ENCODE data around the gene NACAD. TPM values are rescaled to one million over a fixed set of nuclear protein-coding genes. Genes with fewer than 3 reads are reported as not detected.

The NACAD gene
- total and polyA plus RNA-seq, 3 donors from 2014 or later = 6.9 to 12.0 (median 8.7) TPM

DNA sequence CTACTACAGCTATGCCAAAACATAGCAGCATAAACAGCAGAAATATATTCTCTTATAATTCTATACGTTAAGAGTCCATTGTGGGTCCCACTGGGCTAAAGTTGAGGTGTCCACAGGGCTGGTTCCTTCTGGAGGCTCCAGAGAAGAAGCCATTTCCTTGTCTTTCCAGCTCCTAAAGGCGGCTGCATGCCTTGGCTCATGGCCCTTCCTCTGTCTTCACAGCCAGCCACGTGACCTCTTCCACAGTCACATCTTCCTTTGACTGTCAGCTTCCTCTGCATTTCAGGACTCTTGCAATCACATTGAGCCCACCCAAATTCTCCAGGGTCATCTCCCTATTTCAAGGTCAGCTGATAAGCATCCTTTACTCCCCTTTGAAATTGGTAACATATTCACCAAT, 17.2 kb downstream of the NACAD start:
- Histone ChIP-seq H3K9me3 (no peaks in the 10 kb centered on the region), H3K27ac (no peak overlapping the region), H3K4me3 (no peak overlapping the region), H3K4me1 (peaks cover 4% of the 10 kb centered on the region), H3K27me3 (no peaks in the 10 kb centered on the region), H3K36me3 (ENCODE audit: low read depth, missing control alignments) (no peaks in the 10 kb centered on the region)
- TF ChIP-seq POLR2A (IDR thresholded peaks at IDR 0.05) (no peak), CTCF (IDR thresholded peaks at IDR 0.05) (no peak)
- DNase-seq = no peak
- intact Hi-C loops (cut with DNase I; ENCODE audit: low total_unique reads) = no loop called here
- WGBS, 2 donors = 62 to 79% methylated on average over 3 of the region's 3 CpGs

- H3K4me1 ChIP-seq = peaks cover 4% of the 10 kb centered on the region
- no peak overlapping the region for H3K27ac ChIP-seq
- intact Hi-C loops (cut with DNase I; ENCODE audit: low total_unique reads) = no loop called here
- no peak for DNase-seq
- no peaks in the 10 kb centered on the region for H3K27me3 ChIP-seq
- no peaks in the 10 kb centered on the region for H3K36me3 ChIP-seq (ENCODE audit: low read depth, missing control alignments)
- no peaks in the 10 kb centered on the region for H3K9me3 ChIP-seq
- 94 to 100% methylated on average over 1 of the region's 1 CpG for WGBS, 2 donors
- TF ChIP-seq POLR2A (IDR thresholded peaks at IDR 0.05) (no peak), CTCF (IDR thresholded peaks at IDR 0.05) (no peak)
- no peak overlapping the region for H3K4me3 ChIP-seq
Observed at GRCh38 chr7:45070254-45070642, 18.5 kb downstream of the NACAD start.

DNA sequence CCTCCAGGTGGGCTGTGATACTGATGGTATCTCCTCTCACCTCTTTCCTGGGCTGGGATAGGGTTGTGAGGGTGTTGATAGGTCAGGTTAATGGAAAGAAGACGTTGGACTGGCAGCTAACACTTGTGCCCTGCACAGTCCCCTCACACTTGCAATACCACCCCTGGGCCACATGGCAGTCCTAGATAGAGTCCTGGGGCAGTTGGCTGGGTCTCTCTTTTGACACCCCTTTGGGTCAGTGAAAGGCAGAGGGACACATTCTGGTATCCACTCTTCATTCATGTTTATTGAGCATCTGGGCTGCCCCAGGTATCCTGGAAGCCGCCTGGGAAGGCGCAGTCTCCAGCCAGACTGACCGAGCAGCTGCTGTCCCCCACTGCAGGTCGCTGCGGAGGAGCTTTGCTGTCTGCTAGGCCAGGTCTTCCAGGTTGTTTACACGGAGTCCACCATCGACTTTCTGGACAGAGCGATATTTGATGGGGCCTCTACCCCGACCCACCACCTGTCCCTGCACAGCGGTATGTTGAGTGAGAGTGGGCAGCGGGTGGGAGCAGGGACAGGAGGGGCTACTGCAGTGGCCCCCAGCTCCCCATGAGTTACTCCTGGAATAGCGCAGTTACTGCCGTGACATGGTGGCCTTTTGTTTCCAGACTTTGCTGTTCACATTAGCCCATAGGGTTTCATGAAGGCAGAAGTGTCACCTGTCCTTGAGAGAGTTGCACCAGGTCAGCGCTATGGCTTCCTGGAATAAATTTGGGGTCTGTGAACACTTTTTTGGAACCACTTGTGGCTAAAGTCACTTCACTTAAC, 19.1 kb downstream of the NACAD start:
- Histone ChIP-seq H3K4me3 (no peak overlapping the region), H3K4me1 (peaks cover 4% of the 10 kb centered on the region), H3K36me3 (ENCODE audit: low read depth, missing control alignments) (no peaks in the 10 kb centered on the region), H3K27me3 (no peaks in the 10 kb centered on the region), H3K9me3 (no peaks in the 10 kb centered on the region), H3K27ac (no peak overlapping the region)
- no peak for TF ChIP-seq CTCF (IDR thresholded peaks at IDR 0.05)
- TF ChIP-seq POLR2A (IDR thresholded peaks at IDR 0.05) = no peak
- 93 to 94% methylated on average over 13 to 15 of the region's 15 CpGs for WGBS, 2 donors
- intact Hi-C loops (cut with DNase I; ENCODE audit: low total_unique reads) = no loop called here
- DNase-seq = no peak

DNA sequence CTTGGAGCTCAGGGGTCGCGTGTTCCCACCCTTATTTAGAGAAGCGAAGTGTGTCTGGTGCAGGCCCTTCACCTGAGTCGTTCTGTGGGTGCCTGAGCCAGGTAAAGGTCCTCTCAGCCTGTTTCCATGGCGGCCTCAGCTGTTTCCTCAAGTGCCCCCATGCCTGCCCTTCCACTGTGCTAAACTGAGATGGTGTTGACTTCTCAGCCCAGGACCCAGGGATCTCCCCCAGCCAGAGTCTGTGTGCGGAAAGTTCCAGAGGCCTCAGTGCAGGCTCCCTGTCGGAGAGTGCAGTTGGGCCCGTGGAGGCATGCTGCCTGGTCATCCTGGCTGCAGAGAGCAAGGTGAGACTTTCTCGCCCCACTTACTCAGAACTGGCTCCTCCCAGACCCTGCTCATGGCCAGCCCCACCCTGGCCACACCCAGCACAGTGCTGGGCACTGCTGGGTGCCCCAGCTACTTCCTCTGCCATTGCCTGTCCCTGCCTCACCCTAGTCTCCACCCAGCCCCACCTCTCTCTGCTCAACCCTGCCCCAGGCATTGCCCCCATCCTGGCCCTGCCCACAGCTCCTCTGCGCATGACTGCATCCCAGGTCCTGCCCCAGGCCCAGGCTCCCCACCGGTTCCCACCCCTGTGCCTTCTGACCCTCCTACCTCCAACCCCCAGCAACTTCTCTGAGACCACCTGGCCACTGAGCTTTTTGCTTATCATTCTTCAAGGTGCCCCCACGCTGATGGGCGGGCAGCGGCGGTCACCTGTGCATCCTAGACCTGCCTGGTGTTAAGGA, 20.3 kb downstream of the NACAD start:
- no peak for DNase-seq
- H3K9me3 ChIP-seq = no peaks in the 10 kb centered on the region
- no peaks in the 10 kb centered on the region for H3K36me3 ChIP-seq (ENCODE audit: low read depth, missing control alignments)
- intact Hi-C loops (cut with DNase I; ENCODE audit: low total_unique reads) = no loop called here
- TF ChIP-seq CTCF (IDR thresholded peaks at IDR 0.05) = no peak
- TF ChIP-seq POLR2A (IDR thresholded peaks at IDR 0.05) = no peak
- no peak overlapping the region for H3K4me3 ChIP-seq
- no peaks in the 10 kb centered on the region for H3K4me1 ChIP-seq
- no peak overlapping the region for H3K27ac ChIP-seq
- no peaks in the 10 kb centered on the region for H3K27me3 ChIP-seq
- WGBS, 2 donors = 92 to 95% methylated on average over 10 to 15 of the region's 15 CpGs
